Inflammatory macrophage treated with lipopolysaccharide for 1 hour (primary cell): Measurements from ENCODE around the gene EHD3.

Source experiments
- DNase-seq, 2 donors: peaks; one replicate each; pipeline ENCODE4 v3.0.0-alpha.2; 2020 to 2022

EHD3 gene

GRCh38 chr2:31213601-31214443 is 20.1 kb upstream of the EHD3 start:
- DNase-seq = no peak

DNA sequence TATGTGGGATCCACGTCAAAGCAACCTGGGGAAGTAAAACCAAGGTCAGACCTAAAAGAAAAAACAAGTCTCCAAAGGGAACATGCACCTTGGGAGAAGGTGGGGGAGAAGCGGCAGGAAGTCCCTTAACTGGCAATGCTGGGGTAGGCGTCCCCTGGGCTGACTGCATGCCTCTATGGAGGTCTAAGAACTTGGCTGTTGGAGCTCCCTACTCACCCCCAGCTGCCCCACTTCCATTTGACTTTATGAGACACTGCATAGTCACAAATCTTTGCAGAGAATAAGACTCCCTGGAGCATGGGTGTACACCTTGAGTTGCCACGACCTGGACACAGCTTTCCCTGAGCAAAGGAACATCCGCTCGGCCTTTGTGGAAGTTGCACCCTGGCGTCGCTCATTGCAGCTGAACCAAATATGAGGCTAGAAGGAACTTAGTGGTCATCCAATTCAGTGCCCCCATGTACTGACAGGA is 19.5 kb upstream of the EHD3 start:
- DNase-seq = no peak

DNA sequence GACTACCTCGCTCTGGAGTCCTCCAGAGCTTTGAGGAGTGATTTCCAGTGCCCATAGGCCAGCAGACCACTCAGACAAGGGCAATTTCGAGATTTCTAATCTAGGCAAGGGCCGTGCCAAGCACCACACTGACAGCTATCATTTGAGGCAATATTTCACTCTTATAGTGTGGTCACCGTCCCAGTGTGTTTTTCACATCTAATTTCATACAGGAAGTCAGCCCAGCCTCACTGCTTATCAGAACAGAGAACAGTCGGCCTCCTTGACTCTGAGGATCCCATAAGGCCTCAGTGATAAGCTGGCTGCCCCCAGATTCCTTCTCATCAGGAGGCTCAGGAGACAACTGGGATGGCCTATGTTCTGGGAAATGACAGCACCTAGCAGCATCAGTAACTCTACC is 17.2 kb upstream of the EHD3 start:
- DNase-seq = no peak

DNA sequence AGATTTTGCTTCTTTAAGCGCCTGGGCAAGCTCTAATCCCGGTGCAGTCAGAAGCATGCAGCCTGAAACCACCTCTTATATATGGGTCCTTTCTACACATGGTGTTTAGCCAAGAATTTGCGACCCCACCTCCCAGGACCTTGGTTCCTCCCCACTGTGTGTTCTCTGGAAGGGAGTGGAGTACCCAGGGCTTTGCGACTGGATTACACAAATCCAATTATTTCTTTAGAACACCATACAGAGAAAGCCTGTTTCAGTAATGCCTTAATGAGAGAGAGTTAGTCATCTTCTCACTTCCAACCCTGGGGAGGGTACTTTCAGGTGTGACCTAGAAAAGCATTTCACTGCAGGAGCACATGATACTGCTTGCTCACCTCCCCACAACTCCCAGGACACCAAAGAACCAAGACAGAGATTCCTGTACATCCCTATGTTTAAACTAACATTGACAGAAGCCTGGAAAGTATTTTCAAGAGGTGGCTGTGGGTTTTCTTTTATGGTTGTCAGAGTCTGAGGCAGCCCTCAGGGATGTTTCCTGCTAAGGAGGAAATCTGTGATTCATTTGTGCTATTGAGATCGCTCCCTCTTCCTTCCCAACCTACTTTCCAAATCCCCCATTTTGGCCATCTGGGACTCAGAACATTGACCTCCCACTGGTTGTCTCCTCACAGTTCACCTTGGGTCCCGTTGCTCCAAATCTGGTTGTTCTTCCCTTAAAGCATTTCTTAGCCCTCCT is 16.3 kb upstream of the EHD3 start, which contains the start of gene CAPN14:
Gene CAPN14 (minus strand): TSS at position 51 of the 736 bp plus-strand sequence. CDS start 12,068 bp downstream, outside the sequence.
- DNase-seq = no peak

GRCh38 chr2:31219131-31219969 is 14.6 kb upstream of the EHD3 start:
- DNase-seq = peak; percentile 76 to 78

DNA sequence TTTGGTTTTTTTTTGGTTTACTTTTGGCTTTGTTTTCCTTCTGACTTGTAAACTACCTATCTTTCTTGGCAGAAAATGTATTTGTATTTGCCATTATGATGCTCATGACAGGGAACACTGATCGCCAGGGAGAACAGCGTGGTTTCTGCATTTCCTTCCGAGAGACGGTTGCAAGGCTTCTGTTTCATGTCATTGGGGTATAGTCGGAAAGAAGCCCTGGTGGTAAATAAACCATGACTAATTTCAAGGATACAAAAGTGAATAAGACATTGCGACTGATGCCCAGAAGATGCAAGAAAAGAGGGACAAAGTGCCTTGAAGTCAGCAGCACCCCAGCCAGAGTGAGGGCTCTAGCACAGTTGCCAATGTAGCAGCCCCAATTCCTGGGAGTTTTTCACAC is 12.4 kb upstream of the EHD3 start:
- DNase-seq = no peak

GRCh38 chr2:31222071-31222470 is 11.9 kb upstream of the EHD3 start:
- no peak for DNase-seq

- no peak for DNase-seq
Observed at GRCh38 chr2:31223026-31223425, 10.9 kb upstream of the EHD3 start.

- DNase-seq = no peak
Observed at GRCh38 chr2:31223749-31224148, 10.2 kb upstream of the EHD3 start.

GRCh38 chr2:31226266-31226665 is 7.7 kb upstream of the EHD3 start:
- DNase-seq = no peak

GRCh38 chr2:31227110-31227509 is 6.8 kb upstream of the EHD3 start:
- DNase-seq = no peak

- no peak for DNase-seq
Observed at GRCh38 chr2:31227711-31228125, 6.2 kb upstream of the EHD3 start.

DNA sequence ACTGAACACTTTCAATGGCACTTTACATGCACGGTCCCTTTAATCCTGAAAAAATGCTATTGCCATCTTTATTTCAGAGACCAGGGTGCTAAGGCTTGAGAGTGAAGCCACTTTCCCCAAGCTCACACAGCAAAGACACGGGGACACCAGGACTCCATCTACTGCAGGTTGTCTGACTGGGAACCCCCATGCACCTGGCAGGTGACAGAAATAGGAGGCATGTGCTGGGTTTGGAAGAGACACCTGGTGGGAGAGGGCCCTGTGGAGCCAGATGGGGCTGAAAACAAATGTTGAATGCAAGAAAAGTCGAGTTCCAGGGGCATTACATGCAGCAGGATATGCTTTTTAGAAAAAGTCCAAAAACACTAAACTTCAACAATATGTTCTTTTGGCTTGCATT is 5.2 kb upstream of the EHD3 start:
- no peak for DNase-seq

DNA sequence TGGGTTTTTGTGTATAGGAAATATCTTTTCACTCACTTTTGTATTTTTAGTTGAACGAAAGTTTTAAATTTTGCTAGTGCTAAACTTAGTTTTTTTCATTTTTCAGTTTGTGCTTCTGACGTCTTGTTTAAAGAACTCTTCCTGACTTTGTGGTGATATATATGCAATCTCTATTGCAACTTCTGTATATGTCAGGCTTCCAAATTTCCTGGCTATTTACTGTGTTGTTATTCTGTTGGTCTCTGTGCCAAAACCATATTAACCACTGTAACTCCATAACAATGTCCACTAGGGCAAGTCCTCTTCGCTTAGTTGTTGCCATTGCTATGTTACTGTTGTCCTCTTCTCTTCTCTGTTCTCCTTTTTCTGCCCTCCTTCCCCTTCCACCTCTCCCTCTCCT is 3.2 kb upstream of the EHD3 start:
- no peak for DNase-seq

GRCh38 chr2:31231571-31232302 is 2.2 kb upstream of the EHD3 start:
- no peak for DNase-seq

GRCh38 chr2:31232586-31232985 is 1.4 kb upstream of the EHD3 start:
- no peak for DNase-seq

- no peak for DNase-seq
Observed at GRCh38 chr2:31233231-31233630, 721 bp upstream of the EHD3 start.

DNA sequence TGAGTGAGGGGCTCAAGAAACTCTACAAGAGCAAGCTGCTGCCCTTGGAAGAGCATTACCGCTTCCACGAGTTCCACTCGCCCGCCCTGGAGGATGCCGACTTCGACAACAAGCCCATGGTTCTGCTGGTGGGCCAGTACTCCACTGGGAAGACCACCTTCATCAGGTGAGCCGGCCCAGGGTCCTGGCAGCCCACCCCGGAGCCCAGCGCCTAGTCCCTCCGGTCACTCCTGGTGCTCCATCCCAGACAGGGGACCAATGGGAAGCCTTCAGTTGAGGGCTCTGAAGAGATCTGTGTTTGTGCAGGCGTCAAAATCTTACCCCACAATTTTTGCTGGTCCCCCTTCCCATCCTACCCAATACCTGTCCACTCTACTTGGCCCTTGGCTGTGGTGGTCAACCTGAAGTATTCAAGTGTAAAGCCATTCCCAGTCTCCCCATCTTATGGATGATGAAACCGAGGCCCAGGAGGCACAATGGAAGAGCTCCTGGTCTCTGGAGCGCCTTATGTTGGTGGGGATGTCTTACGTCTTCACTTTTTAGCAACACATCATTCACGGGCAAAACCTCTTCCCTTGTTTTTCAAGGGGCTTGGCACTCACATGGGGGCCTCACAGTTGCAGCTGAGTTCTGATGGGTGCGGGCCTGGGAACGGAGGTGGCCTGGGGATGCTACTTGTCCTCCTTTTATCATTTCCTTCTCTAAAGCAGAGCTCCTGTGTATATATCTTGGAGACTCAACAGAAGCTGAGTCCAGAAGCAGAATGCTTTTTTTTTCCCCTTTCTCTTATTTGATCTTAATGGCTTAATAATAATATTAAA is 941 bp downstream of the EHD3 start:
- no peak for DNase-seq

GRCh38 chr2:31235504-31235902 is 1.6 kb downstream of the EHD3 start:
- DNase-seq = no peak

DNA sequence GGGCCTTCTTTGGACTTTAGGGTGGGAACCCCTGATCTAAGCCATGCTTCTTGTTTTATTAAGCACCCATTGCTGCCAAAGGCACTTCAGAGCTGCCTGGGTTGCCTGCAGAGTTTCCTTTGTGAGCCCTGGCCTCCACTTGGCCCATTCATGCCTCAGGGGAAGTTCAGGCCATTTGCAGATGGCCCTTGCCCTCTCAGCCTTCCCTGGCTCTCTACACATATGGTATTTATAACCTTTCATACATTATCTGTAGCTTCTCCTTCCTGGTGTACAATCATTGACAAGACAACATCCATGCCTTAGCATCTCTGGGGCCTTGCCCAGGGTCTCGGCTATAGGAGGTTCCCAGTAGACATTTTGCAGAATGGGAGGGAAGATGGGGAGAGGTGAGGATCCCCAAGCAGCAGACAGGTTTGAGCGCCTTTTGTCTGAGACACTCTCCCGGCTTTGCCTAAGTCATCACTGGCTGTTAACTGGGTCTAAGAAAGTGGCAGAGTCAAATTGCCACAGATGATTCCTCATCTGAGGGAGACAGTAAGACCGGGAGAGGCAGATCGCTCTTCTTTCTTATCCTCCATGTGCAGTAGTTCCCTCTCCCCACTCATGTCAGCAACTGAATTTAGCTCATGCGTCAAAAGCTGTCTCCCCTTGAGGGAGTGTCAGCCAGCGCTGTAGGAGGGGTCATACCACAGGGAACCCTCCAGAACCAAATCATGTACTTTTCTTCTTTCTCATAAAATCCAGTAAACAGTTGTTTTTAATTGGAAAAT is 2.7 kb downstream of the EHD3 start:
- DNase-seq = no peak
